Measurements from ENCODE around the gene BEAN1.

DNA sequence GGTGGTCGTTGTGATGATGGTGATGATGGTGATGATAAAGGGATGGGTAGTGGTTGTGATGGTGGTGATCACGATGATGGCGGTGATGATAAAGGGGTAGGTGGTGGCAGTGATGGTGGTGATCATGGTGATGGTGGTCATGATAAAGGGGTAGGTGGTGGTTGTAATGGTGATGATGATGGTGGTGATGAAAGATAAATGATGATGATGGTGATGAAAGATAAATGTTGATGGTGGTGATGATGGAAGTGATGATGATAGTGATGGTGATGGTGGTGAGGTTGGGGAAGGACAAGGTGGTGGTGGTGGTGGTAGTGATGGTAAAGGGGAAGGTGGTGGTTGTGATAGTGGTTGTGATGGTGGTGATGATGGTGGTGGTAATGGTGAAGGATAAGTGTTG is 46.7 kb upstream of the BEAN1 start:
- TF ChIP-seq EP300 (IDR thresholded peaks at IDR 0.05) (no peak), POLR2AphosphoS5 (IDR thresholded peaks at IDR 0.05) (no peak), POLR2A (IDR thresholded peaks at IDR 0.05) (no peak)
- TF ChIP-seq, protein P1, sequence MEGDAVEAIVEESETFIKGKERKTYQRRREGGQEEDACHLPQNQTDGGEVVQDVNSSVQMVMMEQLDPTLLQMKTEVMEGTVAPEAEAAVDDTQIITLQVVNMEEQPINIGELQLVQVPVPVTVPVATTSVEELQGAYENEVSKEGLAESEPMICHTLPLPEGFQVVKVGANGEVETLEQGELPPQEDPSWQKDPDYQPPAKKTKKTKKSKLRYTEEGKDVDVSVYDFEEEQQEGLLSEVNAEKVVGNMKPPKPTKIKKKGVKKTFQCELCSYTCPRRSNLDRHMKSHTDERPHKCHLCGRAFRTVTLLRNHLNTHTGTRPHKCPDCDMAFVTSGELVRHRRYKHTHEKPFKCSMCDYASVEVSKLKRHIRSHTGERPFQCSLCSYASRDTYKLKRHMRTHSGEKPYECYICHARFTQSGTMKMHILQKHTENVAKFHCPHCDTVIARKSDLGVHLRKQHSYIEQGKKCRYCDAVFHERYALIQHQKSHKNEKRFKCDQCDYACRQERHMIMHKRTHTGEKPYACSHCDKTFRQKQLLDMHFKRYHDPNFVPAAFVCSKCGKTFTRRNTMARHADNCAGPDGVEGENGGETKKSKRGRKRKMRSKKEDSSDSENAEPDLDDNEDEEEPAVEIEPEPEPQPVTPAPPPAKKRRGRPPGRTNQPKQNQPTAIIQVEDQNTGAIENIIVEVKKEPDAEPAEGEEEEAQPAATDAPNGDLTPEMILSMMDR (IDR thresholded peaks at IDR 0.05), result no peak
